ENCODE results near the gene GPBP1.
"Not testable (repeated sequence)": the region's sequence is repeated elsewhere in the genome, so short reads cannot be mapped to it uniquely, and the experiment has no call there.

Gene GPBP1

GRCh38 chr5:57298295-57298984 is 124.6 kb downstream of the GPBP1 start:
- DNase-seq: peak; percentile 78

DNA sequence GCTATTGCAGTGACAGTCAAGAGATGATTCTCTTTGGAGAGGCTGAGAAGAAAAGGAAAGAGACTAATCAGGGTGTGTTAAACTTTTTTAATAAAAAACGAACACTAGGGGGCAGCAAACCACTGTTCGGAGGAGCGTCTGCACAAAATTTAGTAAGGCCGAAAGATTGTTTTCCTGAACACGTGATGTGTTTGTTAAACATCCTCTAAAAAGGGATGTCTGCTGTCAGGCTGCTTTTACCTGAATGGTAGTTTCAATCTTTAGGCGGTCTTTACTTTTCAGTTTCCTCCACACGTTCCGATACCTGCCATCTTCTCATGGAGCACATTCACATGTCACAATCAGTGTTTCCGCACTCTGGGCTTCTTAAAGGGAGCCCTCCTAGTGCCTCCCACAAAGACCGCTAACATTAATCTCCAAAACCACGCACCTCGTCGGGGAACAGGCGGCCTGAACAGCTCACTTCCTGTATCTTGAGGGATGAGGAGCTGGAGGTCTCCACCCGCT is 125.2 kb downstream of the GPBP1 start:
- peak; percentile 32 for DNase-seq

GRCh38 chr5:57299986-57300385 is 126.1 kb downstream of the GPBP1 start:
- no peak for DNase-seq

DNA sequence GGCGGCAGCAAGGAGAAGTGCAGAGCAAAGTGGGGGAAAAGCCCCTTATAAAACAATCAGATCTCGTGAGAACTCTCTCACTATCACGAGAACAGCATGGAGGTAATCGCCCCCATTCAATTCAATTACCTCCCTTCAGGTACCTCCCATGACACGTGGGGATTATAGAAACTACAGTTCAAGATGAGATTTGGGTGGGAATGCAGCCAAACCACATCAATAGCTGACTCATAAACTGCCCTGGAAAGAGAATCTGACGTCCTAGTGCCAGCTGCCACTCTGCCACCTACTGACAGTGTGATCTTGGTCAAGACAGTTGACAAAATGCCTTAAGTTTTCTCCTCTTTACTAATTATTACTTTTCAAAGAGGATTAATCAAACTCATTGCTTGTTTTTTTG is 128.3 kb downstream of the GPBP1 start:
- no peak for DNase-seq

DNA sequence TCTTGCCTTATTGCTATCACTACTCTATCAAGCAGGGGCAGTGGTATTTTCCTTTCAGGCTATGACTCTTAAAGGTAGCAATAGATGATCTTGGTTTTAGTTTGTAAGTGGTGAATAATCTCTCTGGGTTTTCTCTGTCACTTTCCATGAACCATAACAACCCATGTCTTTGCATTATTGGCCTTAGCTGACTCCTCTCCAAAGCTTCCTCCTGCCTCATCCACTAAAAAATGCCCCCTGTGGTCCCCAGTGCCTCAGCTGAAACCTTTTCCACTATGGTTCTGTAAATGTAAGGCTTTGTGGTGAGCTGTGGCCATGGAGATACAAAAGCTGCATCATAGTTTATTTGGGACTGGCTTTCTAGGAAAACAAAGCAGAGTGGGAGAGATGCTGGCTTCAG is 128.8 kb downstream of the GPBP1 start:
- no peak for DNase-seq

GRCh38 chr5:57303985-57304384 is 130.1 kb downstream of the GPBP1 start:
- no peak for DNase-seq

GRCh38 chr5:57304931-57305330 is 131.1 kb downstream of the GPBP1 start:
- no peak for DNase-seq

GRCh38 chr5:57306359-57306758 is 132.5 kb downstream of the GPBP1 start:
- DNase-seq: no peak

DNA sequence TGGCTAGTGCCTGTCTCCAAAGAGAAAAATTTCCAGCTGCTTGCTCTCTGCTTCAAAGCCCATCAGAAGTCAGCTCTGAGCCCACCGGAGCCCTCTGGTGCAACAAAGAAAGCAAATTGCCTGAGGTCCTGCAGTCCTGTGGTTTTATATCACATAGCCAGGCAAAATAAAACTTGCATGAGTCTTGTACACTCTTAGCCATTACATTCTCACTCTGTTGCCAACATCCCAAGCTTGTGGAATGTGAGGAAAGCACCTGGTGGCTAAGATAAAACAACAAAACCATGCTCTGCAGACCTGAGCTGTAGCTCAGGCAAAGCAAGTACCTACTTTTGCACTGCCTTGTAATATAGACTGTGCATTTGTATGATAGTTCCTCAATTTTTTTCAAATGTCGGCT is 133.7 kb downstream of the GPBP1 start:
- no peak for DNase-seq

DNA sequence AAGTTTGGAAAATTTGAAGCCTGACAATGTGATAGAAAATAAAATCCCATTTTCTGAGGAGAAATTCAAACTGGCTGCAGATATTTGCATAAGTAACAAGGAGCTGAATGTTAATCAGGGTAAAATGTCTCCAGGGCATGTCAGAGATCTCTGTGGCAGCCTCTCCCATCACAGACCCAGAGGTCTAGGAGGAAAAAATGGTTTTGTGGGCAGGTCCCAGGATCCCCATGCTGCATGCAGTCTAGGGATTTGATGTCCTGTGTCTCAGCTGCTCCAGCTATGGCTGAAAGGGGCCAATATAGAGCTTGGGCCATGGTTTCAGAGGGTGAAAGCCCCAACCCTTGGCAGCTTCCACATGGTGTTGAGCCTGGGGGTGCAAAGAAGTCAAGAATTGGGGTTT is 135.2 kb downstream of the GPBP1 start:
- not testable (repeated sequence) for DNase-seq

DNA sequence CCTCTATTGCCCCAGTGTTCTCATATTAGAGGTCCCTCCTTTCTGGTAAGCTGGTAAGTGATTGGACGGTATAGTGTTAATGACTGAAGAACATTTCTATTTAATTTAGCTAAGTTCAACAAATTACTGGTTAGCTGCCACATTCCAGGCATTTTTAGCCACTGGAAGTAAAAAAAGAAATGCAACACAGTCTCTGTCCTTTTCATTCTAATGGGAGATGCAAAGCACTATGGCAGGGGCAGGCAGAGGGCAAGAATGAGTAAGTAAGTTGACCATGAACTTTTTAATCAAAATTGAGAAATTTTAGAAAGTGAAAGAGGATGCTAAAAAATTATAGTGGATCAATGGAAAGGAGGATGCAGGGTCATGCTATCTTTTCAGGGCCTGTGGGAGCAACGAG is 137.4 kb downstream of the GPBP1 start:
- DNase-seq: no peak

DNA sequence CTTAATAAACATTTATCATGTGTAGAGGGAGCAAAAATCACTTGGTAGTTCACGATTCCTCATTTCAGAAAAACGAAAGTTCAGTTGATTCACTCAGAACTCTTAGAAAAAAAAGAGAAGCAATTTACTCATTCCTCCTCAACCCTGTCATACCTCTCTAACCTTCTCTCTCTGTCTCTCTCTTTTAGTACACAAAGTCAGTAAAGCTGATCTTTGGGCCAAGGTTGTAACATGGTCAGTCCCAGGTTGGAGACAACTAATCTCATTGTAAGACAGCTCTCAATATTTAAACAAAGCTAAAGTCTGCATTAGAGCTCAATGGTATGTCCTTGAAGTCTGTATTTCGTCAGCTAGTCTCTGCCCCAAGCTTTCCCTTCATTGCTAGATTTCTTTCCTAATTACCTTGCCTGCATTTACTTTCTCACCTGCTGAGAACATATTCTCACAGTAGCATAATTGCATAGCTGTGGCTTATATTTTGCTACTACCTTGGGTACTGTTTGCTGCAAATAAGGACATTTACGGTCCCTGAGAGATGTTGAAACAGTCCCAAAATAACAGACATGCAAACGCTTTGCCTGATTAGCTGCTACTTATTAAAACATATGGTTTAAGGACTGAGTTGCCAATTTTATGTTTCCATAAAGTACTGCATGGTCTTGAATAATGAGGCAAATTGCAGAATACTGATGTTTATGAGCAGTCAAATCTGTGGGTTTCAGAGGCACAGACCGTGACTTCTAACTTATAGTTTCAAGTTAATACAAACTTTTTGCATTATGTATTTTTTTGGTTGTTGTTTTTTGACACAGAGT is 138.3 kb downstream of the GPBP1 start:
- DNase-seq: no peak

GRCh38 chr5:57313716-57314115 is 139.9 kb downstream of the GPBP1 start:
- no peak for DNase-seq

Data from activated CD4-positive, CD25-positive, alpha-beta regulatory T cell treated with anti-CD3 and anti-CD28 coated beads, Interleukin-2, amount 50 U/mL, for 72 hours (primary cell).